Endothelial cell of umbilical vein (primary cell): ENCODE results near the gene DDHD1. TPM values are rescaled to one million over a fixed set of nuclear protein-coding genes. Genes with fewer than 3 reads are reported as not detected.

ENCODE experiments used
- BruUV-seq: library from RNA; stranded (reverse); fragments of 400-500 nt; replicated peaks from 2 replicates; lab custom pipeline; 2021; lab: Mats Ljungman, UMichigan
- CTCF ChIA-PET: fragments of 300-600, 350-600 bp; sonication (Branson Sonifier 250); formaldehyde crosslinking; loops from one replicate; lab custom pipeline; 2021; ENCODE audit warnings: antibody characterized with exemption, inconsistent platforms; lab: Charles Lee
- POLR2A ChIA-PET: fragments of 300-600, 350-600 bp; sonication (Branson Sonifier 250); formaldehyde crosslinking; loops from one replicate; lab custom pipeline; 2021; ENCODE audit warnings: antibody characterized with exemption, inconsistent platforms; lab: Charles Lee
- DNase-seq: peaks from one replicate; pipeline ENCODE4 v3.0.0-alpha.2; 2011; ENCODE audit warnings: low read depth, low spot score
- FAIRE-seq: peaks from 2 replicates; lab custom pipeline; 2011; peaks lifted over from hg19 to GRCh38; lab: Jason Lieb, UNC
- H2AFZ ChIP-seq: 2 replicates; pipeline ENCODE4 v1.6.0; 2012; ENCODE audit warnings: low read depth, low read length, control low read depth, inconsistent platforms
- H3K27ac ChIP-seq: 2 replicates; pipeline ENCODE4 v1.5.1; 2011; ENCODE audit warnings: low read depth, mild to moderate bottlenecking, control low read depth, low read length, moderate library complexity; ENCODE audit not compliant: insufficient read depth
- H3K27me3 ChIP-seq, 2 experiments: 2 replicates each; pipeline versions ENCODE4 v1.6.0 to v1.6.1; 2011; ENCODE audit warnings: low read length in 2 of 2, mixed read lengths in 1 of 2; ENCODE audit not compliant: control insufficient read depth in 2 of 2, insufficient read depth in 2 of 2
- H3K36me3 ChIP-seq, 2 experiments: 2 replicates in 1 of 2; 3 replicates in 1 of 2; pipeline ENCODE4 v1.5.1; 2011; ENCODE audit warnings: low read length in 2 of 2, mild to moderate bottlenecking in 1 of 2, moderate library complexity in 1 of 2; ENCODE audit not compliant: control insufficient read depth in 2 of 2, insufficient read depth in 2 of 2; ENCODE audit errors: extremely low read depth in 1 of 2
- H3K4me1 ChIP-seq: 3 replicates; pipeline ENCODE4 v1.5.1; 2011; ENCODE audit warnings: mild to moderate bottlenecking, low read length; ENCODE audit not compliant: control insufficient read depth, insufficient read depth; ENCODE audit errors: extremely low read depth
- H3K4me2 ChIP-seq: 2 replicates; pipeline ENCODE4 v1.6.1; 2011; ENCODE audit warnings: low read length, control low read depth, mixed read lengths; ENCODE audit not compliant: insufficient read depth
- H3K4me3 ChIP-seq, 3 experiments: fragments of 200-600 bp in 1 of 3; sonication (generic), shearing (Covaris generic) in 1 of 3; replicated peaks in 1 of 3; 2 replicates each; pipeline ENCODE4 v1.5.1; 2011 to 2016; ENCODE audit warnings: control low read depth in 3 of 3, low read length in 3 of 3, mild to moderate bottlenecking in 2 of 3, inconsistent platforms in 1 of 3, low read depth in 1 of 3, moderate library complexity in 1 of 3; ENCODE audit not compliant: insufficient read depth in 1 of 3
- H3K79me2 ChIP-seq: 2 replicates; pipeline ENCODE4 v1.6.0; 2012; ENCODE audit warnings: low read length, inconsistent platforms; ENCODE audit not compliant: control insufficient read depth, insufficient read depth
- H3K9ac ChIP-seq: replicated peaks from 2 replicates; pipeline ENCODE3; 2011; ENCODE audit warnings: low read length, control low read depth; ENCODE audit not compliant: insufficient read depth; ENCODE audit errors: extremely low read depth
- H3K9me1 ChIP-seq: replicated peaks from 3 replicates; pipeline ENCODE4 v1.6.0; 2011; ENCODE audit warnings: mild to moderate bottlenecking, low read length; ENCODE audit not compliant: control insufficient read depth, insufficient read depth; ENCODE audit errors: extremely low read depth
- H3K9me3 ChIP-seq: replicated peaks from 2 replicates; pipeline ENCODE4 v1.5.1; 2012; ENCODE audit warnings: low read length, inconsistent platforms; ENCODE audit not compliant: control insufficient read depth, insufficient read depth
- H4K20me1 ChIP-seq: replicated peaks from 2 replicates; pipeline ENCODE3; 2011; ENCODE audit warnings: mild to moderate bottlenecking, low read length; ENCODE audit not compliant: control insufficient read depth, insufficient read depth; ENCODE audit errors: extremely low read depth
- EZH2 ChIP-seq: IDR thresholded peaks from 2 replicates; pipeline ENCODE4 v1.6.1; 2012; ENCODE audit warnings: borderline replicate concordance, low read depth, mild to moderate bottlenecking, moderate library complexity, low read length, inconsistent platforms; ENCODE audit not compliant: severe bottlenecking
- FOS ChIP-seq: IDR thresholded peaks from 2 replicates; pipeline ENCODE4 v1.6.1; 2011; ENCODE audit warnings: mild to moderate bottlenecking, low read length, moderate library complexity, borderline replicate concordance; ENCODE audit not compliant: insufficient read depth
- GATA2 ChIP-seq: IDR thresholded peaks from 2 replicates; pipeline ENCODE4 v1.7.0; 2011; ENCODE audit warnings: low read depth, mild to moderate bottlenecking, moderate library complexity, mixed read lengths, low read length; ENCODE audit not compliant: insufficient read length, insufficient read depth
- JUN ChIP-seq: IDR thresholded peaks from 2 replicates; pipeline ENCODE4 v1.6.1; 2011; ENCODE audit warnings: borderline replicate concordance, low read depth; ENCODE audit not compliant: insufficient read length, insufficient read depth
- MYC ChIP-seq: IDR thresholded peaks from one replicate; pipeline ENCODE4 v1.6.1; 2011; ENCODE audit warnings: mild to moderate bottlenecking, low read depth, low read length
- POLR2A ChIP-seq: IDR thresholded peaks from 2 replicates; pipeline ENCODE4 v1.6.1; 2012; ENCODE audit warnings: low read depth, mild to moderate bottlenecking, control low read depth, low read length
- POLR2AphosphoS5 ChIP-seq: IDR thresholded peaks from 2 replicates; pipeline ENCODE4 v1.6.1; 2012; ENCODE audit warnings: low read depth, mild to moderate bottlenecking, control low read depth, low read length, moderate library complexity; ENCODE audit not compliant: insufficient read depth
- dilution Hi-C: fragments of 300-500 bp; cut with MboI; formaldehyde crosslinking; loops from one replicate; pipeline ENCODE4 v1.15.0; 2019; ENCODE audit warnings: low sequenced_read_pairs; ENCODE audit not compliant: extremely low pct_ligation_motif_present
- intact Hi-C: fragments of 100-400 bp; cut with micrococcal nuclease; formaldehyde crosslinking; loops from one replicate; pipeline ENCODE4 v1.10.0; 2022
- polyA plus RNA-seq, 4 experiments: library from polyadenylated mRNA; depleted of rRNA in 3 of 4; stranded (reverse) in 3 of 4; unstranded in 1 of 4; fragments of >200 nt; gene quantifications; 2 replicates each; pipeline versions ENCODE4 v1.2.1 to v1.2.3, GENCODE V29; 2011 to 2012; ENCODE audit warnings: missing spikeins in 1 of 4
- total RNA-seq: library from RNA; stranded (reverse); gene quantifications from 2 replicates; pipeline ENCODE4 v1.2.3, GENCODE V29; 2021
- TF ChIP-seq, protein P1 (sequence below), 2 donors: IDR thresholded peaks; 1 replicate in 1 of 2; 2 replicates in 1 of 2; pipeline ENCODE4 v1.5.1; 2011; ENCODE audit warnings: low read length in 2 of 2, mild to moderate bottlenecking in 2 of 2, moderate library complexity in 2 of 2, control low read depth in 1 of 2, inconsistent platforms in 1 of 2, low read depth in 1 of 2; ENCODE audit not compliant: insufficient read depth in 1 of 2; ENCODE audit errors: extremely low read depth in 1 of 2
- TF ChIP-seq, protein P2 (sequence below): IDR thresholded peaks from 2 replicates; pipeline ENCODE4 v1.6.1; 2011; ENCODE audit not compliant: insufficient read depth, insufficient read length

DDHD1 gene
- total and polyA plus RNA-seq, 2 donors (not counting 3 experiments of a cell fraction or from before 2014, with no cell fraction given), result 2.7 to 12.4 TPM

DNA sequence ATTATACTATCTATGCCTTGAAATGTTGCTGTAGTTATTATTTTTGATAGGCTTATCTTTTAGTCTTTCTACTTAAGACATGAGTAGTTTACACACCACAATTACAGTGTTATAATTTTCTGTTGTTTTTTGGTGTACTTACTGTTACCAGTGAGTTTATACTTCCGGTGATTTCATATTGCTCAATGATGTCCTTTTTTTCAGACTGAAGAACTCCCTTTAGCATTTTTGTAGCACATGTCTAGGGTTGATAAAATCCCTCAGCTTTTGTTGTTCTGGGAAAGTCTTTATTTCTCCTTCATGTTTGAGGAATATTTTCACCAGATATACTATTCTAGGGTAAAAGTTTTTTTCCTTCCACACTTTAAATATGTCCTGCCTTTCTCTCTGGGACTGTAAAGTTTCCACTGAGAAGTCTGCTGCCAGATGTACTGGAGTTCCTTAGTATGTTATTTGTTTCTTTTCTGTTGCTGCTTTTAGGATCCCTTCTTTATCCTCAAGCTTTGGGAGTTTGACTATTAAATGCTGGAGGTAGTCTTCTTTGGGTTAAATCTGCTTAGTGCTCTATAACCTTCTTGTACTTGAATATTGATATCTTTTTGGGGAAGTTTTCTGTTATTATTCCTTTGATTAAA lies 160.8 kb downstream of the DDHD1 start:
- H3K36me3 ChIP-seq, result no peaks in the 10 kb centered on the region
- ChIA-PET POLR2A (no interaction called here), CTCF (interaction anchor here (1.4 kb wide), 1 partner anchor 10 kb away, joined by 6 read pairs; no protein-coding TSS in a partner anchor)
- no peak overlapping the region for H3K4me3 ChIP-seq
- no peaks in the 10 kb centered on the region for H3K9me3 ChIP-seq
- H3K9ac ChIP-seq, result no peak overlapping the region
- TF ChIP-seq FOS (no peak), EZH2 (no peak)
- no TSS peak for BruUV-seq
- H3K27me3 ChIP-seq, result peaks cover 0 to 1% of the 10 kb centered on the region in 2 experiments
- dilution Hi-C loops (no loop called here), intact Hi-C loops (no loop called here)
- H3K27ac ChIP-seq, result no peak overlapping the region
- no peaks in the 10 kb centered on the region for H3K79me2 ChIP-seq
- H2AFZ ChIP-seq, result no peak overlapping the region
- H3K4me2 ChIP-seq, result no peak overlapping the region
- no peaks in the 10 kb centered on the region for H3K9me1 ChIP-seq
- no peak for DNase-seq
- H3K4me1 ChIP-seq, result no peaks in the 10 kb centered on the region
- H4K20me1 ChIP-seq, result no peaks in the 10 kb centered on the region
- FAIRE-seq, result no peak

DNA sequence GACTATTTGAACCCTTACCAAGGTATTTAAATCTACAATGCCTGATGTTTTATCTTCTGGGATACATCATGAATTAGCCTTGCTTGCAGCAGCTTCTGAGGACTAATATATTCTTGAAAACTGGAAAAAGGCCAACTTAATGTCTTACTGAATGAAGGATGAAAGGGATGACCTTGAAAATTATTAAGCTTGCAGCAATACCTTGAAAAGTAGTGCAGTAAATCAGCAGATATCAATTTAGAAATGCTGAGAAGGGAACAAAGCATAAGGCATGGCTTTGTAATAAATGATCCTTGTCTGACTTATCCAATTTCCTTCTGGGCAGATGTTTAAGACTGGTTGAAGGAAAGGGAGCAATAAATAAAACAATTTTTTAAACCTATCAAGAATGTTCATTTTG lies 165.0 kb downstream of the DDHD1 start:
- dilution Hi-C loops, result no loop called here
- Histone ChIP-seq H3K27me3 (peaks cover 0 to 3% of the 10 kb centered on the region in 2 experiments), H2AFZ (no peak overlapping the region), H3K9ac (no peak overlapping the region), H3K27ac (no peak overlapping the region), H3K4me2 (no peak overlapping the region), H3K4me1 (no peaks in the 10 kb centered on the region), H4K20me1 (no peaks in the 10 kb centered on the region), H3K36me3 (no peaks in the 10 kb centered on the region), H3K9me1 (no peaks in the 10 kb centered on the region), H3K4me3 (no peak overlapping the region), H3K79me2 (no peaks in the 10 kb centered on the region), H3K9me3 (no peaks in the 10 kb centered on the region)
- intact Hi-C loops, result no loop called here
- ChIA-PET POLR2A (no interaction called here), CTCF (no interaction called here)
- TF ChIP-seq MYC (no peak), FOS (no peak), GATA2 (no peak), POLR2AphosphoS5 (no peak), JUN (no peak), POLR2A (no peak)
- TF ChIP-seq, protein P1, sequence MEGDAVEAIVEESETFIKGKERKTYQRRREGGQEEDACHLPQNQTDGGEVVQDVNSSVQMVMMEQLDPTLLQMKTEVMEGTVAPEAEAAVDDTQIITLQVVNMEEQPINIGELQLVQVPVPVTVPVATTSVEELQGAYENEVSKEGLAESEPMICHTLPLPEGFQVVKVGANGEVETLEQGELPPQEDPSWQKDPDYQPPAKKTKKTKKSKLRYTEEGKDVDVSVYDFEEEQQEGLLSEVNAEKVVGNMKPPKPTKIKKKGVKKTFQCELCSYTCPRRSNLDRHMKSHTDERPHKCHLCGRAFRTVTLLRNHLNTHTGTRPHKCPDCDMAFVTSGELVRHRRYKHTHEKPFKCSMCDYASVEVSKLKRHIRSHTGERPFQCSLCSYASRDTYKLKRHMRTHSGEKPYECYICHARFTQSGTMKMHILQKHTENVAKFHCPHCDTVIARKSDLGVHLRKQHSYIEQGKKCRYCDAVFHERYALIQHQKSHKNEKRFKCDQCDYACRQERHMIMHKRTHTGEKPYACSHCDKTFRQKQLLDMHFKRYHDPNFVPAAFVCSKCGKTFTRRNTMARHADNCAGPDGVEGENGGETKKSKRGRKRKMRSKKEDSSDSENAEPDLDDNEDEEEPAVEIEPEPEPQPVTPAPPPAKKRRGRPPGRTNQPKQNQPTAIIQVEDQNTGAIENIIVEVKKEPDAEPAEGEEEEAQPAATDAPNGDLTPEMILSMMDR (IDR thresholded peaks at IDR 0.05; ENCODE audit: extremely low read depth in 1 of 2, insufficient read depth in 1 of 2, low read depth in 1 of 2, low read length in 2 of 2), result no peak
- TF ChIP-seq, protein P2, sequence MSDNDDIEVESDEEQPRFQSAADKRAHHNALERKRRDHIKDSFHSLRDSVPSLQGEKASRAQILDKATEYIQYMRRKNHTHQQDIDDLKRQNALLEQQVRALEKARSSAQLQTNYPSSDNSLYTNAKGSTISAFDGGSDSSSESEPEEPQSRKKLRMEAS, result no peak
- FAIRE-seq, result no peak
- no TSS peak for BruUV-seq
- no peak for DNase-seq
